Caco-2 (cell line): ENCODE measurements around the gene ZNF844. TPM values are rescaled to one million over a fixed set of nuclear protein-coding genes. Genes with fewer than 3 reads are reported as not detected.
"Not testable (repeated sequence)": the region's sequence is repeated elsewhere in the genome, so short reads cannot be mapped to it uniquely, and the experiment has no call there.

Experiments
- BruUV-seq: library from RNA; stranded (reverse); fragments of 400-500 nt; replicated peaks from 2 replicates; lab custom pipeline; 2021; lab: Mats Ljungman, UMichigan
- CTCF ChIA-PET: fragments of 300-600 bp; sonication (Branson Sonifier 250); formaldehyde crosslinking; loops from one replicate; lab custom pipeline; 2022; ENCODE audit warnings: antibody characterized with exemption; lab: Charles Lee
- POLR2A ChIA-PET: fragments of 300-600 bp; sonication (Branson Sonifier 250); formaldehyde crosslinking; loops from one replicate; lab custom pipeline; 2022; ENCODE audit warnings: antibody characterized with exemption; lab: Charles Lee
- DNase-seq, 2 experiments: peaks; one replicate each; pipeline versions ENCODE4 v3.0.0 to v3.0.0-alpha.2; 2020 to 2022
- H3K27me3 ChIP-seq: replicated peaks from 2 replicates; pipeline ENCODE4 v1.6.0; 2011; ENCODE audit warnings: low read length; ENCODE audit not compliant: control insufficient read depth, insufficient read depth
- H3K36me3 ChIP-seq: 2 replicates; pipeline ENCODE4 v1.5.1; 2011; ENCODE audit warnings: low read length; ENCODE audit not compliant: control insufficient read depth, insufficient read depth
- H3K4me1 ChIP-seq: fragments of 250-450 bp; sonication (Bioruptor Pico); 2 replicates; pipeline ENCODE4 v1.5.1; 2020; ENCODE audit warnings: mild to moderate bottlenecking
- H3K4me3 ChIP-seq: 2 replicates; pipeline ENCODE4 v1.5.1; 2011; ENCODE audit warnings: low read depth, mild to moderate bottlenecking, control low read depth, low read length
- H3K9me3 ChIP-seq: fragments of 250-450 bp; sonication (Bioruptor Pico); 2 replicates; pipeline ENCODE4 v1.5.1; 2020; ENCODE audit warnings: mild to moderate bottlenecking, moderate library complexity
- H3K27ac Mint-ChIP-seq: one replicate; pipeline ENCODE4 v1.8.0; 2022; ENCODE audit warnings: mixed read lengths; ENCODE audit not compliant: unreplicated experiment
- H3K27me3 Mint-ChIP-seq: one replicate; pipeline ENCODE4 v1.8.0; 2022; ENCODE audit warnings: mixed read lengths; ENCODE audit not compliant: insufficient read depth, unreplicated experiment
- H3K36me3 Mint-ChIP-seq: one replicate; pipeline ENCODE4 v1.8.0; 2022; ENCODE audit warnings: mild to moderate bottlenecking, mixed read lengths; ENCODE audit not compliant: insufficient read depth, unreplicated experiment
- H3K4me1 Mint-ChIP-seq: one replicate; pipeline ENCODE4 v1.8.0; 2022; ENCODE audit warnings: low read depth, mixed read lengths; ENCODE audit not compliant: unreplicated experiment
- H3K4me3 Mint-ChIP-seq: one replicate; pipeline ENCODE4 v1.8.0; 2022; ENCODE audit warnings: mild to moderate bottlenecking, moderate library complexity, mixed read lengths; ENCODE audit not compliant: unreplicated experiment
- H3K9me3 Mint-ChIP-seq: one replicate; pipeline ENCODE4 v1.8.0; 2022; ENCODE audit warnings: mixed read lengths; ENCODE audit not compliant: unreplicated experiment
- CTCF ChIP-seq, 2 experiments: fragments of 200-600 bp in 1 of 2; IDR thresholded peaks; 1 replicate in 1 of 2; 2 replicates in 1 of 2; pipeline versions ENCODE4 v1.5.1 to v1.8.0; 2011 to 2022; ENCODE audit warnings: antibody characterized with exemption in 1 of 2, control low read depth in 1 of 2, inconsistent platforms in 1 of 2, low read depth in 1 of 2, low read length in 1 of 2, mild to moderate bottlenecking in 1 of 2, moderate library complexity in 1 of 2; ENCODE audit not compliant: insufficient read depth in 1 of 2, severe bottlenecking in 1 of 2, unreplicated experiment in 1 of 2
- intact Hi-C: fragments of 100-400 bp; cut with micrococcal nuclease; formaldehyde crosslinking; loops from one replicate; pipeline ENCODE4 v1.10.0; 2022; ENCODE audit not compliant: unreplicated experiment
- total RNA-seq: library from RNA; stranded (reverse); gene quantifications from 2 replicates; pipeline ENCODE4 v1.2.3, GENCODE V29; 2022

Gene ZNF844
- total RNA-seq, 1 experiment from 2014 or later = 1.0 TPM

- peaks cover 3% of the 10 kb centered on the region for H3K36me3 Mint-ChIP-seq
- H3K27me3 Mint-ChIP-seq = no peaks in the 10 kb centered on the region
- no peaks in the 10 kb centered on the region for H3K4me1 ChIP-seq
- ChIA-PET CTCF (no interaction called here), POLR2A (no interaction called here)
- H3K9me3 Mint-ChIP-seq = peaks cover 34% of the 10 kb centered on the region
- no peak for TF ChIP-seq CTCF (IDR thresholded peaks at IDR 0.05; ENCODE audit: insufficient read depth in 1 of 2, low read depth in 1 of 2, low read length in 1 of 2, severe bottlenecking in 1 of 2, unreplicated experiment in 1 of 2)
- intact Hi-C loops = no loop called here
- no peaks in the 10 kb centered on the region for H3K36me3 ChIP-seq
- no peak for DNase-seq
- no peaks in the 10 kb centered on the region for H3K4me1 Mint-ChIP-seq
- no peak overlapping the region for H3K27ac Mint-ChIP-seq
- H3K27me3 ChIP-seq = no peaks in the 10 kb centered on the region
- H3K4me3 ChIP-seq = no peak overlapping the region
- BruUV-seq = no TSS peak
- H3K4me3 Mint-ChIP-seq = no peak overlapping the region
- H3K9me3 ChIP-seq = peaks cover 18% of the 10 kb centered on the region
These were observed 11.1 kb downstream of the ZNF844 start for GRCh38 chr19:12075538-12076139.

- peaks cover 29% of the 10 kb centered on the region for H3K9me3 Mint-ChIP-seq
- H3K4me1 Mint-ChIP-seq, H3K27me3 ChIP-seq, H3K4me3 ChIP-seq, POLR2A ChIA-PET, H3K36me3 Mint-ChIP-seq, intact Hi-C loops, BruUV-seq, DNase-seq, H3K27ac Mint-ChIP-seq, H3K4me1 ChIP-seq, H3K4me3 Mint-ChIP-seq, CTCF ChIA-PET, H3K27me3 Mint-ChIP-seq, H3K36me3 ChIP-seq: not testable (repeated sequence)
- peaks cover 18% of the 10 kb centered on the region for H3K9me3 ChIP-seq
These were observed 11.8 kb downstream of the ZNF844 start for GRCh38 chr19:12076331-12076730.

GRCh38 chr19:12077375-12077774 is 12.8 kb downstream of the ZNF844 start:
- H3K27me3 Mint-ChIP-seq = no peaks in the 10 kb centered on the region
- H3K9me3 ChIP-seq = peaks cover 18% of the 10 kb centered on the region
- ChIA-PET CTCF (no interaction called here), POLR2A (no interaction called here)
- H3K9me3 Mint-ChIP-seq = peaks cover 29% of the 10 kb centered on the region
- H3K36me3 Mint-ChIP-seq = no peaks in the 10 kb centered on the region
- H3K4me3 ChIP-seq = no peak overlapping the region
- no peaks in the 10 kb centered on the region for H3K4me1 ChIP-seq
- H3K27me3 ChIP-seq = no peaks in the 10 kb centered on the region
- DNase-seq = no peak
- no peak overlapping the region for H3K27ac Mint-ChIP-seq
- BruUV-seq = no TSS peak
- TF ChIP-seq CTCF (IDR thresholded peaks at IDR 0.05; ENCODE audit: insufficient read depth in 1 of 2, low read depth in 1 of 2, low read length in 1 of 2, severe bottlenecking in 1 of 2, unreplicated experiment in 1 of 2) = no peak
- H3K36me3 ChIP-seq = no peaks in the 10 kb centered on the region
- intact Hi-C loops = no loop called here
- no peak overlapping the region for H3K4me3 Mint-ChIP-seq
- no peaks in the 10 kb centered on the region for H3K4me1 Mint-ChIP-seq

- H3K4me1 ChIP-seq, H3K9me3 Mint-ChIP-seq, DNase-seq, H3K36me3 Mint-ChIP-seq, BruUV-seq, CTCF ChIA-PET, H3K4me3 Mint-ChIP-seq, POLR2A ChIA-PET, H3K27me3 Mint-ChIP-seq, H3K27me3 ChIP-seq, H3K27ac Mint-ChIP-seq, H3K9me3 ChIP-seq, H3K36me3 ChIP-seq, H3K4me1 Mint-ChIP-seq, intact Hi-C loops, H3K4me3 ChIP-seq: not testable (repeated sequence)
These were observed 18.8 kb downstream of the ZNF844 start for GRCh38 chr19:12083336-12083735.
